ENCODE data around the gene TUBA3D.
"Not testable (repeated sequence)": the region's sequence is repeated elsewhere in the genome, so short reads cannot be mapped to it uniquely, and the experiment has no call there.

TUBA3D gene

DNA sequence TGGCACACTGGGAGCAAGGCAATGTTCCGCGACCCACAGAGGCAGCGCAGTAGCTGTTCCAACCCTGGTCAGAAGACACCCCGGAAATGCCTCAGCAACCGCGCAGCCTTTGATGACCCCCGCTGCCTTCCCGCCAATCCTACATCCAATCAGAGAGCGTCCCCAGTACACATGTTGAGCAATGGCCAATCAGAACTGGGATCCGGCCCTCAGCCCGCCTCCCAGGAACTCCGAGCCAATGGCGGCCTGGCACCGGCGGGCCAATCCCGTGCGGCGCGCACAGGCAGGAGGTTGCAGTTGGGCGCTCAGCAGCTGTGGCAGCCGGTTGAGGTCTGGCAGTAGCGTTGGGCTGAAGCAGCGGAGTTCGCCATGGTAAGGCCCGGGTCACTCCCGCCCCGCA is at the start of gene TUBA3D:
Gene TUBA3D (plus strand): TSS at position 289 of the 400 bp plus-strand sequence. CDS start 81 bp downstream, at position 370.
- no peak for DNase-seq

GRCh38 chr2:131426727-131427126 is 49.2 kb upstream of the TUBA3D start:
- DNase-seq: no peak

GRCh38 chr2:131431336-131431735 is 44.6 kb upstream of the TUBA3D start:
- DNase-seq: no peak

DNA sequence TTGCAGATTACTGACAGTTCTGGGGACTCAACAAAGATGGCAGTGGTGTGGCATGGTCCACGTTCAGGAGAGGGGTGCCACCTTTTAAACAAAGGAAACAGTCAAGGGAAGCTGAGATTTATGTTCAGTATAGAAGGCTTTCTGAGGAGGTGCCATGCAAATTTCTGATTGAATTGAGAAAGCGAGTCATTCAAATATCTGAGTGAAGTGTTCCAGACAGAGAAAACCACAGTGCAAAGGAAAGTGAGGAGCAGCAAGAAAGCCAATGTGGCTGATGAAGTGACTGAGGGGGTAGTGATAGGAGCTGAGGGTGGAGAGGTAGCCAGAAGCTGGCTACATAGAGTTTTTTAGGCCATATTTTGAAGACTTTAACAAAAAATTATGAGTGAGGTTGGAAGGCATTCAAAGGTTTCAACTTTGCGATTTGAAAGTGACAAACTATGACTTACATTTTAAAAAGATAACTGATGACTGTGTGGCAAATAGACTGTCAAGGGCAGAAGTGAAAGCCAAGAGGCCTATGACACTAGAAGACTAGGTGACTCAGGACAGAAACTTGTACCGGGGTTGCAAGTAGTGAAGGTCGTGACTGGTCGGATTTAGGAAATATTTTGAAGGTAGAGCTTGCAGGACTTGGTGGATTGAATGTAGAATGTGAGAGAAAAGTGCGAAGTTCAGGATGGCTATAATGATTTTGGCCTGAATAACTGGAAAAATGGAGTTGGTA is 35.0 kb upstream of the TUBA3D start:
- DNase-seq: not testable (repeated sequence)

GRCh38 chr2:131444736-131445514 is 31.0 kb upstream of the TUBA3D start:
- DNase-seq: not testable (repeated sequence)

DNA sequence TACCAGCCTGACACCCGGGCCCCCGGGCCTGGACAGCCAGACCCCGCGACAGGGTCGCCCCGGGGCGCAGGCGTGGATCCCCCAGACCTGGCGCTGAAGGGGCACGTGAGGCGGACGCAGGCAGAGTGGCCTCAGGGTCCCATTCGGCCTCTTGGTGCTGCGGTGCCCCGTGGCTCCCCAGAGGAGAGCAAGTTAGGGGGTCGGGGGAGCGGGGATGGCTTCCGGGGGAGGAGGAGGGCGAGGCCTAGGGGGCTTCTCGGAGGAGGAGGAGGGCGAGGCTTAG is 30.5 kb upstream of the TUBA3D start:
- DNase-seq: not testable (repeated sequence)

GRCh38 chr2:131445896-131446295 is 30.0 kb upstream of the TUBA3D start:
- no peak for DNase-seq

GRCh38 chr2:131447981-131448380 is 27.9 kb upstream of the TUBA3D start:
- not testable (repeated sequence) for DNase-seq

DNA sequence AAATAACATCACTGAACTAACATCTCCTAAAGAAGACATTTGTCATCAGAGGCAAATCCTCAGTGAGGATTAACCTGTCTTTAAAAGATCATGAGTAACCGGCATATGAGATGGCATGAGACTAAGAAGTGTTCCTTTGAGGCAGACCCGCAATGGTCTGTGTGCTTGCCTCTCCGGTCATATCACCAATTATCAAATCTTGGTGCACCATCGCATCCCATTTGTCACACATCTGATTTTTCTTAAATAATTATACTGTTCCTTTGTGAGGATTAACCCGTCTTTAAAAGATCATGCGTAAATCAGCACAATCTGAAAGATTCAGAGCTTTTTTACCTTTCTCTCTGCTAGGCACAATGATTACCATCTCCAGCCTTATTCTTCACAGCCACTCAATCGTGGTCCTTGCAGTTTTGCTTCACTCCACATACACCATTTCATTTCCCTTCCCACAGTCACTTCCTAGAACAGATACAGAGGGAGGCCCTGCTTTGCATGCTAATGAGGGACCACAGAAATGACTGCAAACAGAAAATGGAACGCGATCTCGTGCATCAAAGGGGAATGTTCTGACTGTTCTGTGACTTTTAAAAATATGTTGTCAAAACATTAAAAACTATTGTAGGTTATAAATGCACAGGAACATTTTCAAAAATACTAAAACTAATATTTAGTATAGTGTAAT is 24.5 kb upstream of the TUBA3D start:
- not testable (repeated sequence) for DNase-seq

DNA sequence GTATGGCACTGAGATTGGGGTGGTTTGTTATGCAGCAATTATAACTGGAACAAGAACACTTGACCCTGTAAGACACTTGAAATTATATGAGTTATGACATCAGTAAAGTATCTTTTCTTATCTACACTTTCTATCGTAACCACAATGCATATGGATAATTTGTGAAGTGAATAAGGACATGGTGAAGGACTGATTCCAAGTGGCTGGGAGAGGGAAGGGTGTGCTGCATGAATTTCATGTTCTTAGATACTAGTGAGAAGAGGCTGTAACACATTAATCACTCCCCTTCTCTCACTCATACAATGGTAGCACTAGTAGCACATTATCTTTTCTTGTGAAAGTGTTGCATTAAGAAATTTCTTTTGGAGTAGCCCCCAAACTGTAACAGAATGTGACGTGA is 21.0 kb upstream of the TUBA3D start:
- DNase-seq: not testable (repeated sequence)

- DNase-seq: not testable (repeated sequence)
Observed at GRCh38 chr2:131467722-131468121, 8.2 kb upstream of the TUBA3D start.

DNA sequence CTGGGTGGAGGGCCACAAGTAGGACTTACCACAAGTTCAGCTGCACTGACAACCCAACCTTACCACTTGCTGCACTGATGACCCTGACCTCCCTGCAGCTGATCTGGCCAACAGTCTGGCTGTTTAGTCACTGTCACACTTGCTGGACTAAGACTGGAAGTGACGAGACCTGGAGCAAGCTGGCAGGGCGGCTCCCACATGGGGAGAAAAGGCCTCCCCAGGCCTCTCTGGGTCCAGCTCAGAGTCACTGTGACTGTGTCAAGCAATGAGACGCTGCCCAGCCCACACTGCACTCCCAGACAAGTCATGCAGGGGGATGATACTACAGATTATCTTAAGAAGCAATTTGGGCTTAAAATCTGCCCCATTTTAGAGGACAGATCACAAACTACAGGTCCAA is 5.0 kb upstream of the TUBA3D start:
- DNase-seq: not testable (repeated sequence)

GRCh38 chr2:131471624-131472023 is 4.3 kb upstream of the TUBA3D start:
- DNase-seq: not testable (repeated sequence)

- DNase-seq: not testable (repeated sequence)
Observed at GRCh38 chr2:131473266-131473665, 2.7 kb upstream of the TUBA3D start.

GRCh38 chr2:131476363-131476762 is 444 bp downstream of the TUBA3D start:
- DNase-seq: not testable (repeated sequence)

- DNase-seq: not testable (repeated sequence)
Observed at GRCh38 chr2:131477227-131477626, 1.3 kb downstream of the TUBA3D start.

- DNase-seq: not testable (repeated sequence)
Observed at GRCh38 chr2:131478074-131478849, 2.3 kb downstream of the TUBA3D start.

DNA sequence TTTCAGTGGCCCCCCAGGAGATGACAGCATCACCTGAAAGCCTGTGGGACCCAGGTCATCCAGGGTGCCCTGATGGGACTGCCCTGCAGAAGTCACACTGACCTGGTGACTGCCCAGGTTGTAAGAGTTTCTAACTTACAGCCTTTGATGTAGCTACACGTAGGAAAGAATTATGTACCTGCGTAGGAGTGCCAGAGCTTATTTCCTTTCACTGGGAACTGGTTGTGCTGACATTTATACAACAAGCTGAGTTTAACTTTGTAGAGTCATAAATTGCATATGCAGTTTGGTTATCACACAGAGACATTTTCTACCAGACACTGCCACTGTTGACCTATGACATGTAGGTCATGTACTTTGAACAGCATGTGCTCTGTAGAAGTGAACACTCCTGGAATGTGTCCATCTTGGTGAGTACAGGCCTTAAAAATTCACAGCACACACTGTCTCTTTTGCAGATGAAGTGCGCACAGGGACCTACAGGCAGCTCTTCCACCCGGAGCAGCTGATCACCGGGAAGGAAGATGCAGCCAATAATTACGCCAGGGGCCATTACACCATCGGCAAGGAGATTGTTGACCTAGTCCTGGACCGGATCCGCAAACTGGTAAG is 3.0 kb downstream of the TUBA3D start:
- not testable (repeated sequence) for DNase-seq

DNA sequence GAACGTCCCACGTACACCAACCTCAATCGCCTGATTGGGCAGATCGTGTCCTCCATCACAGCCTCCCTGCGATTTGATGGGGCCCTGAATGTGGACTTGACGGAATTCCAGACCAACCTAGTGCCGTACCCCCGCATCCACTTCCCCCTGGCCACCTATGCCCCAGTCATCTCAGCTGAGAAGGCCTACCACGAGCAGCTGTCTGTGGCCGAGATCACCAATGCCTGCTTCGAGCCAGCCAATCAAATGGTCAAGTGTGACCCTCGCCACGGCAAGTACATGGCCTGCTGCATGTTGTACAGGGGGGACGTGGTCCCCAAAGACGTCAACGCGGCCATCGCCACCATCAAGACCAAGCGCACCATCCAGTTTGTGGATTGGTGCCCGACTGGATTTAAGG is 4.4 kb downstream of the TUBA3D start:
- DNase-seq: not testable (repeated sequence)

DNA sequence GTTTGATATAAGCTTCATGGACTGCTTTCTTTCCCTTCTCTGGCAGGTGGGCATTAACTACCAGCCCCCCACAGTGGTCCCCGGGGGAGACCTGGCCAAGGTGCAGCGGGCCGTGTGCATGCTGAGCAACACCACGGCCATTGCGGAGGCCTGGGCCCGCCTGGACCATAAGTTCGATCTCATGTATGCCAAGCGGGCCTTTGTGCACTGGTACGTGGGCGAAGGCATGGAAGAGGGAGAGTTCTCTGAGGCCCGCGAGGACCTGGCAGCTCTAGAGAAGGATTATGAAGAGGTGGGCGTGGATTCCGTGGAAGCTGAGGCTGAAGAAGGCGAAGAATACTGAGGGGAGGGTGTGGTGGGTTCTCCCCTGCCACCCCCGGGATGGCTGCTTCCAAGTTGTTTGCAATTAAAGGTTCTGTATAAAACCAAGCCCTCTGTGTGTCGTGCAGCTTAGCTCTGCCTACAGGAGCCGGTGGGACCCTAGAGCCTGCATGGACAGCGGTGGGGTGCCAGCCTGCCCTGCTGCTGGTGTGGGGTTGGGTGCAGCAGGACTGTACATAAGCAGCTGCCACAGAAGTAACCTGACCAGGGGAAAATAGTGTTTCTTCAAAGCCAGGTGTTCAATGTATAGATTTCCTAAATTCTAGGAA is 6.7 kb downstream of the TUBA3D start:
- not testable (repeated sequence) for DNase-seq

GRCh38 chr2:131483981-131484820 is 8.3 kb downstream of the TUBA3D start:
- DNase-seq: not testable (repeated sequence)
